GM13976 (cell line): Measurements from ENCODE around the gene CERKL.

Source experiments
- DNase-seq: peaks from one replicate; pipeline ENCODE4 v3.0.0; 2012; ENCODE audit warnings: low spot score
- CTCF ChIP-seq: IDR thresholded peaks from 2 replicates; pipeline ENCODE4 v1.5.1; 2012; ENCODE audit warnings: borderline replicate concordance, mild to moderate bottlenecking; ENCODE audit not compliant: insufficient read depth; ENCODE audit errors: extremely low read depth, missing control alignments, control extremely low read depth
- in situ Hi-C: fragments of 300-500 bp; cut with MboI; formaldehyde crosslinking; loops from one replicate; pipeline ENCODE4 v1.12.0; 2022; ENCODE audit warnings: low sequenced_read_pairs, mixed read lengths, inconsistent platforms; ENCODE audit not compliant: unreplicated experiment

The CERKL gene

DNA sequence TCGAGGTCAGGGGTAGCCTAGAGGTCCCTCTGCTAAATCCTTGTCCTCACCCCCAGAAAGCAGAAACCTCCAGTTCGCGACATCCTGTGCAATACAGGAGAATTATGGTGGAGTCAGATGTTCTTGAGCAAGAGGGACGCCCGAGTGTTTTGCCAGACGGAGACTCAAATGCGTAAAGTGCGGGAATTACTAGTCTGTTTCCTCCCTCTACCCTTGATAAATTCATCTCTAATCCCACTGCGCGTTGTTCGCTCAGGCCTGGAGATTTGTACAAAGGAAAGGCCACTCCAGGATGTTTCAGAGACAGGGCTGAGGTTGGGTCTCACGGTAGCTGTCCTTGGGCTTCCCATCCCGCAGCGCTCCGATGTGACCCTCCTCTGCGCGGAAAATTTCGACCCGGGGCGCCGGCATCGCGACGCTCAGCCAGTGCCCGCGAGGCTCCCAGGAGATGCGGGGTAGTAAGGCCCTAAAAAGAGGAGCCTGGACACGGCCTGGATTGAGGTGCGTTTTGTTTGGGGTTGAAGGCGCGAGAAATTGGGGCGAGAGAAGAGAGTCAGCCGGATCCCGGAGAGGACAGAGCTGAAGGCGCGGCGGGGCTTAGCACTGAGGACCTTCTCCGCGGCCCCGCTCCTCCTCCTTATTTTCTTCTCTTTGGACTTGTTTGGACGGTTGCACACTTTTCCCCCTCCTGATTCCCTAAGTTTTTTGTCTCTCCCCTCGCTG lies 26.1 kb upstream of the CERKL start:
- no peak for TF ChIP-seq CTCF
- DNase-seq = peak; percentile 38
- in situ Hi-C loops = no loop called here

DNA sequence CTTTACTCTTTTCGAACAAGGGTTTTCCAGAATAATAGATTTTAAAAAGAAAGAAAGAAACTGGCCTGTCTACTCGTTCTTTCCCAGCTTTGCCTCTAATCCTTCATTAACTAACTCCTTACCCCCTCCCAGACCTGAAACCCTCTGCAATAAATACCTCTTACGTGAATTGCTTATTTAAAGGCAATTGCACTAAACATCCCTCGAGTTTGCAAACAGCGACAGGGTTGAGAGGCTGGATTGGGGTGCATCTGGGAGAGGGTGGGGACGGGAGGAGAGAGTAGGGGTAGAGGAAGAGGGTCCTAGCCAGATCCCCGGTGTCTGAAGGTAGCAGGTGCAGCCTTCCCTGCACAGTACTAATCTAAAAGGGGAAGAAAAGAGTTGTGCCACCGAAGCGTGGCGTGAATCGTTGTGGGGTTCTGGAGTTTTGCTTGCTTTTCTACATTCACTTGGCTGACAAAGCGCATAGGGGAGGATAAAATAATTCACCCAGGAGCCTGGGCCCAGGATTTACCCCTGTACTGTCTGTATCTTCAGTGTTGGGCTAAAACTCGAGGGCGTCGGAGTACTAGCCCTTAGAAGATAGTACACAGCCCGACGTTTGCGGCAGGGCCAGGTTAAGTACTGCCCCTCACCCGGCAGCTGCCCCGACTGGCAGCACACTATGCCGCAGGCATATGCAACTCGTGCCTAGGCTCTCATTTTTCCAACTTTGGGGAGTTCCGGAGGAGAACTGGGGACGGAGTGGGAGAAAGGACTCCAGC lies 25.3 kb upstream of the CERKL start:
- DNase-seq = no peak
- TF ChIP-seq CTCF = no peak
- in situ Hi-C loops = no loop called here

GRCh38 chr2:181680937-181681811 lies 24.3 kb upstream of the CERKL start:
- TF ChIP-seq CTCF = no peak
- in situ Hi-C loops = no loop called here
- DNase-seq = peak; percentile 34

GRCh38 chr2:181680055-181680936 lies 23.4 kb upstream of the CERKL start, which contains the start of gene NEUROD1:
Gene NEUROD1 (minus strand): TSS chr2:181680517. CDS start chr2:181678860, 1,657 bp downstream.
- no peak for TF ChIP-seq CTCF
- in situ Hi-C loops = no loop called here
- peak; percentile 33 for DNase-seq

DNA sequence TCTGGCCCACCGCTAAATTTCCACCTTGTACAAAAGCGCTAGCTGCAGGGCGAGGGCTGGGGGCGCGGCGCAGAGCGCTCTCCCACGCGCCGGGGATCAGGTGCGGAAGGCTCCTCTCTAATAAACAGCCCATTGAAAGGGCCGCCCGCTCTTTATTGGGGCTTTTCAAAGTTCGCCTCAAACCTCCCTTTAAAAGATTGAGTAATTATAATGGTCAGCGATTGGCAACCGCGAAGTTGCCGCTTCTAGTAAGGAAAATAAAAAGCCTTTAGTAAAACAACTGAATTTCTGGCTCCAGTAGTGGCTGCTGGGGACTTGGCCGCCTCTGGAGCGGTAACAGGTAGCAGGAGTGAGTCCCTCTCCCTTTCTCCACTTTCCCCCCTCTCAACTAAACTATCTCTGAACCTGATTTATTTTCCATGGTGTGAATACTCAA lies 22.7 kb upstream of the CERKL start:
- in situ Hi-C loops = no loop called here
- no peak for TF ChIP-seq CTCF
- no peak for DNase-seq
